ENCODE measurements around the gene PRDM15. TPM values are rescaled to one million over a fixed set of nuclear protein-coding genes. Genes with fewer than 3 reads are reported as not detected.

PRDM15 gene
- total and polyA plus RNA-seq, 2 donors (not counting 3 experiments of a cell fraction or from before 2014, with no cell fraction given): 11.8 to 12.9 TPM

- Histone ChIP-seq H3K79me2 (ENCODE audit: control insufficient read depth, insufficient read depth, low read length) (no peaks in the 10 kb centered on the region), H3K9me1 (replicated peaks; ENCODE audit: control insufficient read depth, extremely low read depth, insufficient read depth, low read length) (no peaks in the 10 kb centered on the region), H3K4me2 (ENCODE audit: insufficient read depth, low read length) (no peak overlapping the region), H3K4me1 (ENCODE audit: control insufficient read depth, extremely low read depth, insufficient read depth, low read length) (no peaks in the 10 kb centered on the region), H3K36me3 (ENCODE audit: control insufficient read depth in 2 of 2, extremely low read depth in 1 of 2, insufficient read depth in 2 of 2, low read length in 2 of 2) (no peaks in the 10 kb centered on the region), H3K9me3 (replicated peaks; ENCODE audit: control insufficient read depth, insufficient read depth, low read length) (no peaks in the 10 kb centered on the region), H3K4me3 (replicated peaks in 1 of 3; ENCODE audit: insufficient read depth in 1 of 3, low read depth in 1 of 3, low read length in 3 of 3) (no peak overlapping the region), H2AFZ (ENCODE audit: low read depth, low read length) (no peak overlapping the region), H3K27ac (ENCODE audit: insufficient read depth, low read depth, low read length) (no peak overlapping the region), H3K9ac (replicated peaks; ENCODE audit: extremely low read depth, insufficient read depth, low read length) (no peak overlapping the region), H3K27me3 (ENCODE audit: control insufficient read depth in 2 of 2, insufficient read depth in 2 of 2, low read length in 2 of 2) (peaks cover 86 to 89% of the 10 kb centered on the region in 2 experiments), H4K20me1 (replicated peaks; ENCODE audit: control insufficient read depth, extremely low read depth, insufficient read depth, low read length) (no peaks in the 10 kb centered on the region)
- intact Hi-C loops (cut with micrococcal nuclease) (no loop called here), dilution Hi-C loops (cut with MboI; ENCODE audit: extremely low pct_ligation_motif_present, low sequenced_read_pairs) (no loop called here)
- no TSS peak for BruUV-seq (replicated peaks)
- FAIRE-seq: no peak
- ChIA-PET POLR2A (no interaction called here), CTCF (interaction anchor here (1.2 kb wide), 2 partner anchors 15 to 481 kb away, joined by 3 to 5 read pairs; no protein-coding TSS in a partner anchor)
- no peak for TF ChIP-seq GATA2 (IDR thresholded peaks at IDR 0.05; ENCODE audit: insufficient read depth, insufficient read length, low read depth, low read length)
- no peak for TF ChIP-seq MAX (IDR thresholded peaks at IDR 0.05; ENCODE audit: insufficient read depth, insufficient read length)
- TF ChIP-seq CTCF (IDR thresholded peaks at IDR 0.05; ENCODE audit: extremely low read depth in 1 of 2, insufficient read depth in 1 of 2, low read depth in 1 of 2, low read length in 2 of 2): no peak
- TF ChIP-seq FOS (IDR thresholded peaks at IDR 0.05; ENCODE audit: borderline replicate concordance, insufficient read depth, low read length): no peak
- TF ChIP-seq POLR2A (IDR thresholded peaks at IDR 0.05; ENCODE audit: low read depth, low read length): no peak
- no peak for TF ChIP-seq JUN (IDR thresholded peaks at IDR 0.05; ENCODE audit: borderline replicate concordance, insufficient read depth, insufficient read length, low read depth)
- TF ChIP-seq POLR2AphosphoS5 (IDR thresholded peaks at IDR 0.05; ENCODE audit: insufficient read depth, low read depth, low read length): no peak
- no peak for TF ChIP-seq EZH2 (IDR thresholded peaks at IDR 0.05; ENCODE audit: borderline replicate concordance, low read depth, low read length, severe bottlenecking)
- no peak for DNase-seq (ENCODE audit: low read depth, low spot score)
Measured at GRCh38 chr21:41763996-41764395, 115.1 kb downstream of the PRDM15 start.
